Activated CD4-positive, alpha-beta T cell treated with anti-CD3 and anti-CD28 coated beads, Interleukin-2, amount 10 ng/mL, durations not matched to agents 24 days and 14 days (primary cell): ENCODE data around the gene CDKN2B-AS1. TPM values are rescaled to one million over a fixed set of nuclear protein-coding genes. Genes with fewer than 3 reads are reported as not detected.

Experiments
- DNase-seq: peaks from one replicate; pipeline ENCODE4 v3.0.0; 2022
- H3K27ac Mint-ChIP-seq: one replicate; pipeline ENCODE4 v1.8.0; 2022; ENCODE audit warnings: mild to moderate bottlenecking, mixed read lengths
- H3K27me3 Mint-ChIP-seq: one replicate; pipeline ENCODE4 v1.8.0; 2022; ENCODE audit warnings: mixed read lengths
- H3K36me3 Mint-ChIP-seq: one replicate; pipeline ENCODE4 v1.8.0; 2022; ENCODE audit warnings: low read depth, mild to moderate bottlenecking, mixed read lengths
- H3K4me1 Mint-ChIP-seq: one replicate; pipeline ENCODE4 v1.8.0; 2021; ENCODE audit warnings: mixed read lengths
- H3K4me3 Mint-ChIP-seq: one replicate; pipeline ENCODE4 v1.8.0; 2022; ENCODE audit warnings: mild to moderate bottlenecking, moderate library complexity, mixed read lengths
- H3K9me3 Mint-ChIP-seq: one replicate; pipeline ENCODE4 v1.8.0; 2021; ENCODE audit warnings: mixed read lengths
- intact Hi-C: fragments of 100-400 bp; cut with micrococcal nuclease; formaldehyde crosslinking; loops from one replicate; pipeline ENCODE4 v1.15.1; 2023
- total RNA-seq: library from RNA; stranded (reverse); gene quantifications from 2 replicates; pipeline ENCODE4 v1.2.3, GENCODE V29; 2022

The CDKN2B-AS1 gene
- total RNA-seq, 1 donor from 2014 or later, result 0.42 TPM

GRCh38 chr9:21969951-21970799 lies 24.4 kb upstream of the CDKN2B-AS1 start:
- Mint-ChIP-seq H3K27ac (peak overlapping the region; percentile 4), H3K4me3 (no peak overlapping the region), H3K27me3 (peaks cover 92% of the 10 kb centered on the region), H3K9me3 (peaks cover 26% of the 10 kb centered on the region), H3K36me3 (peaks cover 20% of the 10 kb centered on the region), H3K4me1 (peaks cover 38% of the 10 kb centered on the region)
- intact Hi-C loops, result loop anchor here (5.0 kb wide), 3 partner anchors 138 to 1852 kb away; partner anchors contain the start of gene DMRTA1
- DNase-seq, result peak; percentile 57

DNA sequence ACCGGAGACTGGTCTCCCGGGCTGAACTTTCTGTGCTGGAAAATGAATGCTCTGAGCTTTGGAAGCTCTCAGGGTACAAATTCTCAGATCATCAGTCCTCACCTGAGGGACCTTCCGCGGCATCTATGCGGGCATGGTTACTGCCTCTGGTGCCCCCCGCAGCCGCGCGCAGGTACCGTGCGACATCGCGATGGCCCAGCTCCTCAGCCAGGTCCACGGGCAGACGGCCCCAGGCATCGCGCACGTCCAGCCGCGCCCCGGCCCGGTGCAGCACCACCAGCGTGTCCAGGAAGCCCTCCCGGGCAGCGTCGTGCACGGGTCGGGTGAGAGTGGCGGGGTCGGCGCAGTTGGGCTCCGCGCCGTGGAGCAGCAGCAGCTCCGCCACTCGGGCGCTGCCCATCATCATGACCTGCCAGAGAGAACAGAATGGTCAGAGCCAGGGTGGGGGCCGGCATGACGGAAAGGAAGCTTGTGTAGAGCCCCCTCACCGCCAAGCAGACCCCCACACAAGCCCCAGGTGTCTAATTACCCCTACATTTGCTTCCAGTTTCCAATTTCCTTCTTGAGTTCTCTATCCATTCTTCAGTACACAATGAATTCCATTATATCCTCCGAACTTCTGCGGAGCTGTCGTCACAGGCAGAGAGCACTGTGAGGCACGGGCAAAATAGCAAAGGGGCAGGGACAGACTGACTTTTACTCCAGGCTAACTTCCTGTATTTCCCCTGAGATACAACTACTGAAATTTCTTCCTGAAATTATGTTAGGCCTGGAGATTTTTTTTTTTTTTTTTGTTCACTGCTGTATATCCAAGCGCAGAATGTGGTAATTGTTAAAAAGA lies 23.6 kb upstream of the CDKN2B-AS1 start:
- peaks cover 26% of the 10 kb centered on the region for H3K9me3 Mint-ChIP-seq
- H3K4me3 Mint-ChIP-seq, result no peak overlapping the region
- H3K36me3 Mint-ChIP-seq, result peaks cover 20% of the 10 kb centered on the region
- H3K27me3 Mint-ChIP-seq, result peaks cover 92% of the 10 kb centered on the region
- DNase-seq, result peak; percentile 69
- peak overlapping the region; percentile 42 for H3K27ac Mint-ChIP-seq
- H3K4me1 Mint-ChIP-seq, result peaks cover 33% of the 10 kb centered on the region
- intact Hi-C loops, result loop anchor here (5.0 kb wide), 1 partner anchor 1851 kb away; no protein-coding TSS in a partner anchor

- Mint-ChIP-seq H3K9me3 (peaks cover 23% of the 10 kb centered on the region), H3K4me3 (no peak overlapping the region), H3K27ac (no peak overlapping the region), H3K27me3 (peaks cover 93% of the 10 kb centered on the region), H3K36me3 (peaks cover 17% of the 10 kb centered on the region), H3K4me1 (peaks cover 29% of the 10 kb centered on the region)
- intact Hi-C loops, result loop anchor here (5.0 kb wide), 1 partner anchor 1850 kb away; no protein-coding TSS in a partner anchor
- no peak for DNase-seq
Measured at GRCh38 chr9:21972361-21972760, 22.2 kb upstream of the CDKN2B-AS1 start.

- Mint-ChIP-seq H3K9me3 (peaks cover 14% of the 10 kb centered on the region), H3K27ac (peak overlapping the region; percentile 52), H3K36me3 (peaks cover 11% of the 10 kb centered on the region), H3K4me3 (peak overlapping the region; percentile 83), H3K27me3 (peaks cover 90% of the 10 kb centered on the region), H3K4me1 (peaks cover 19% of the 10 kb centered on the region)
- intact Hi-C loops, result loop anchor here (2.0 to 5.0 kb wide), 2 partner anchors 20 to 1848 kb away; partner anchors contain the start of genes CDKN2A and CDKN2B-AS1
- no peak for DNase-seq
Measured at GRCh38 chr9:21974343-21974721, 20.3 kb upstream of the CDKN2B-AS1 start.

DNA sequence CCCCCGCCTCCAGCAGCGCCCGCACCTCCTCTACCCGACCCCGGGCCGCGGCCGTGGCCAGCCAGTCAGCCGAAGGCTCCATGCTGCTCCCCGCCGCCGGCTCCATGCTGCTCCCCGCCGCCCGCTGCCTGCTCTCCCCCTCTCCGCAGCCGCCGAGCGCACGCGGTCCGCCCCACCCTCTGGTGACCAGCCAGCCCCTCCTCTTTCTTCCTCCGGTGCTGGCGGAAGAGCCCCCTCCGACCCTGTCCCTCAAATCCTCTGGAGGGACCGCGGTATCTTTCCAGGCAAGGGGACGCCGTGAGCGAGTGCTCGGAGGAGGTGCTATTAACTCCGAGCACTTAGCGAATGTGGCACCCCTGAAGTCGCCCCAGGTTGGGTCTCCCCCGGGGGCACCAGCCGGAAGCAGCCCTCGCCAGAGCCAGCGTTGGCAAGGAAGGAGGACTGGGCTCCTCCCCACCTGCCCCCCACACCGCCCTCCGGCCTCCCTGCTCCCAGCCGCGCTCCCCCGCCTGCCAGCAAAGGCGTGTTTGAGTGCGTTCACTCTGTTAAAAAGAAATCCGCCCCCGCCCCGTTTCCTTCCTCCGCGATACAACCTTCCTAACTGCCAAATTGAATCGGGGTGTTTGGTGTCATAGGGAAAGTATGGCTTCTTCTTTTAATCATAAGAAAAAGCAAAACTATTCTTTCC lies 19.7 kb upstream of the CDKN2B-AS1 start:
- Mint-ChIP-seq H3K27me3 (peaks cover 90% of the 10 kb centered on the region), H3K4me3 (peak overlapping the region; percentile 83), H3K4me1 (peaks cover 21% of the 10 kb centered on the region), H3K9me3 (peaks cover 11% of the 10 kb centered on the region), H3K27ac (peak overlapping the region; percentile 52), H3K36me3 (peaks cover 10% of the 10 kb centered on the region)
- peak; percentile 80 for DNase-seq
- intact Hi-C loops, result loop anchor here (1.0 to 5.0 kb wide), 5 partner anchors 8 to 1847 kb away; partner anchors contain the start of genes CDKN2A and CDKN2B-AS1

DNA sequence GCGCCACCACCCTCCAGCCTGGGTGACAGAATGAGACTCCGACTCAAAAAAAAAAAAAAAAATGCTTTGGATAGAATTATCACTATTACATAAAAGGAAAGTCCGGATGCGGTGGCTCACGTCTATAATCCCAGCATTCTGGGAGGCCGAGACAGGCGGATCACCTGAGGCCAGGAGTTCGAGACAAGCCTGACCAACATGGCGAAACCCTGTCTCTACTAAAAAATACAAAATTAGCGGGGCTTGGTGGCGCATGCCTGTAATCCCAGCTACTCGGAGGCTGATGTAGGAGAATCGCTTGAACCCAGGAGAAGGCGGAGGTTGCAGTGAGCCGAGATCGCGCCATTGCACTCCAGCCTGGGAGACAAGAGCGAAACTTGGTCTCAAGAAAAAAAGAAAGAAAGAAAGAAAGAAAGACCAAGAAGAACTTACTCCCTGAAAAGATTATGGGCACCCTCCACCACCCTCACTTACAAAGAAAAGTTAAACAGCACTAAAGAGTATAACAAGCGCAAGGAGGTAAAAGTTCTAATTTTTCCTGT lies 18.2 kb upstream of the CDKN2B-AS1 start:
- peaks cover 82% of the 10 kb centered on the region for H3K27me3 Mint-ChIP-seq
- H3K4me3 Mint-ChIP-seq, result no peak overlapping the region
- DNase-seq, result no peak
- peaks cover 20% of the 10 kb centered on the region for H3K4me1 Mint-ChIP-seq
- intact Hi-C loops, result loop anchor here (2.0 kb wide), 1 partner anchor 142 kb away; no protein-coding TSS in a partner anchor
- H3K27ac Mint-ChIP-seq, result no peak overlapping the region
- peaks cover under 1% of the 10 kb centered on the region for H3K9me3 Mint-ChIP-seq
- H3K36me3 Mint-ChIP-seq, result no peaks in the 10 kb centered on the region

DNA sequence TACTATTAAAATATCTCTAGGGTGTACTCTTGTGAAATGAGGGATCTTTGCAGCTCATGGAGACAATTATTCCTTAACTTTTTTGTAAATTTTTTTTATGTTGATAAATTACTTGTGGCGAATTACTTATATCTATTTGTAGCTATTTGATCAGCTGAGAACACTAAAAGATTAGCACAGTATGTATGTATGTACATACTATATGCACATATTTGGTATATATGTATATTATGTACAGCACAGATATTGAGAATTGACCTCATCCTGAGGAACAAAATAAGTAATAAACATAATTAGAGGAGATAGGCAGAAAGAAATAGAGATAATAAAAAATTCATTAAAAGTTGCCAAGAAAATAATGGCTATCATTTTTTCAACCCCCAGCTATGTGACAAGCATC lies 12.2 kb upstream of the CDKN2B-AS1 start:
- Mint-ChIP-seq H3K27ac (no peak overlapping the region), H3K9me3 (no peaks in the 10 kb centered on the region), H3K4me1 (peaks cover 4% of the 10 kb centered on the region), H3K27me3 (peaks cover 70% of the 10 kb centered on the region), H3K4me3 (no peak overlapping the region), H3K36me3 (no peaks in the 10 kb centered on the region)
- intact Hi-C loops, result no loop called here
- no peak for DNase-seq

DNA sequence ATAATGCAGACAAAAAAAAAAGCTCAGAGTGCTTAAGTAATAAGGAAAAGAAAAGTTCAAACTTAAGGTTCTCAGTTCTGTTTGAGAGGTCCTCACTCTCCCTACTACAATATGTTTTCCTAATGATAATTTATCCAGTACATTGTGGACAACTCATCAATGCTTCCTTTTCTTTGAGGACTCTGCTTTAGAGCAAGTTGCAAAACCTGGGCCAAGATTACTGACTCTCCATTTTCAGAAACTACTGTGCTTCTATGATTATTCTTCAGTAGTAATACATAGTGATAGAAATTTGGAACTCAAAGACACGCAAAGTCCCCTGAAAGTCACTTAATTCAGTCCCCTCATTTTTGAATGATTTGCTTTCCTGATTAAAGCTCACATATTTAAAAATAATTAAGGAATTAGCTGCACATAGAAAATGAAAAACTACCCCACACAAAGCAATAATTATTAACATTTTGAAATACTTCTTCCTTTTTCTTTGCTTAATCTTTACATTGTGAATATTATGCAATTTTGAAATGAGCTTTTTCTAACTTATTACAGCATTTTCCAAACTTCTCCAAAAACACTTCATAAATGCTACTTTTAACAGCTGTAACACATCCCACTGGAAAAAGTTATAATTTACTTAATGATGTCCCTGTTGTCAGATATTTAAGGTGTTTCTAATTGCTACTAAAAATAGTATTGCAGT lies 11.6 kb upstream of the CDKN2B-AS1 start:
- intact Hi-C loops, result no loop called here
- H3K4me1 Mint-ChIP-seq, result peaks cover 7% of the 10 kb centered on the region
- no peak for DNase-seq
- no peaks in the 10 kb centered on the region for H3K36me3 Mint-ChIP-seq
- no peak overlapping the region for H3K27ac Mint-ChIP-seq
- no peak overlapping the region for H3K4me3 Mint-ChIP-seq
- H3K9me3 Mint-ChIP-seq, result no peaks in the 10 kb centered on the region
- peaks cover 69% of the 10 kb centered on the region for H3K27me3 Mint-ChIP-seq

- DNase-seq, result no peak
- Mint-ChIP-seq H3K27me3 (peaks cover 72% of the 10 kb centered on the region), H3K36me3 (no peaks in the 10 kb centered on the region), H3K4me1 (peaks cover 9% of the 10 kb centered on the region), H3K27ac (no peak overlapping the region), H3K4me3 (no peak overlapping the region), H3K9me3 (no peaks in the 10 kb centered on the region)
- intact Hi-C loops, result no loop called here
Measured at GRCh38 chr9:21983561-21983935, 11.0 kb upstream of the CDKN2B-AS1 start.

- Mint-ChIP-seq H3K9me3 (no peaks in the 10 kb centered on the region), H3K27ac (no peak overlapping the region), H3K36me3 (peaks cover 1% of the 10 kb centered on the region), H3K27me3 (peaks cover 72% of the 10 kb centered on the region), H3K4me3 (no peak overlapping the region), H3K4me1 (peaks cover 11% of the 10 kb centered on the region)
- no peak for DNase-seq
- intact Hi-C loops, result no loop called here
Measured at GRCh38 chr9:21984101-21984500, 10.5 kb upstream of the CDKN2B-AS1 start.

DNA sequence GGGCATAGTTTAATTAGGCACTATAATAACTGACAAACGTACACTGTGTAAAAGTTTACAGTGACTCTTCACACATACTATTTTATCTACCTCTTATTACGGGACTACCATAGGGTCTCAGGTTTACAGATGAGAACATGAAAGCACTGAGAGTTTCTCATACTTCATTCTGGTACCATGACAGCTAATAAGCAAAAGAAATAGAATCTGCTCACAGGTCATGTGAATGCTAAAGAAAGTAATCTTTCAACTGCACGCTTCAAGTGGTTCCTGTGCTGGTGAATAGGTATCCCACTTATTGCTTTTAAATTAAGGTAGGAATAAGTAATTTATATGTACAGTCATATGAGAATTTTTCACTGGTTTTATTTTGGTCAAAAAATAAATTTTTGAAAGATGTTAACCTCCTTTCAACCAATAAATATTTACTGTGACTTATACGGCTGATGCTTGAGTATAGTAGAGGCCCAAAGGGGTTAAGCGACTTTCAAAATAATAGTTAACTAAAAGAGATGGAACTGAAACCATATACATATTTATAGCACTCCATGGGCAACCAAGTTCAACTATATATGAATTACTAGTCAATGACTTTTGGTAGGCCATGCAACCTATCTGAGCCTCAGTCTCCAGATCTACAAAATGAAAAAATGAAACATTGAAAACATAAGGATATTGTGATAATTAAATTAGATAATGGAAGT lies 8.5 kb upstream of the CDKN2B-AS1 start:
- H3K27me3 Mint-ChIP-seq, result peaks cover 77% of the 10 kb centered on the region
- peaks cover 9% of the 10 kb centered on the region for H3K36me3 Mint-ChIP-seq
- no peak for DNase-seq
- no peak overlapping the region for H3K4me3 Mint-ChIP-seq
- H3K4me1 Mint-ChIP-seq, result peaks cover 16% of the 10 kb centered on the region
- intact Hi-C loops, result no loop called here
- H3K9me3 Mint-ChIP-seq, result peaks cover 10% of the 10 kb centered on the region
- no peak overlapping the region for H3K27ac Mint-ChIP-seq
